GM12878 (cell line): ENCODE results near the gene KRTAP10-6.

ENCODE experiments used
- CBX5 ChIP-seq: sonication (generic); IDR thresholded peaks from 2 replicates; pipeline ENCODE4 v1.6.1; 2016; ENCODE audit warnings: low read depth, moderate library complexity, mild to moderate bottlenecking, inconsistent platforms
- MTA3 ChIP-seq: IDR thresholded peaks from 2 replicates; pipeline ENCODE4 v1.6.1; 2012; ENCODE audit warnings: low read length, inconsistent platforms, borderline replicate concordance
- NR2C2 ChIP-seq: IDR thresholded peaks from 2 replicates; pipeline ENCODE4 v1.6.1; 2011; ENCODE audit warnings: borderline replicate concordance, low read depth; ENCODE audit not compliant: control insufficient read depth, insufficient read length
- RCOR1 ChIP-seq: conservative IDR thresholded peaks from 2 replicates; pipeline ENCODE4 v1.6.1; 2012; ENCODE audit warnings: low read depth, low read length, improper control_type of control experiment

DNA sequence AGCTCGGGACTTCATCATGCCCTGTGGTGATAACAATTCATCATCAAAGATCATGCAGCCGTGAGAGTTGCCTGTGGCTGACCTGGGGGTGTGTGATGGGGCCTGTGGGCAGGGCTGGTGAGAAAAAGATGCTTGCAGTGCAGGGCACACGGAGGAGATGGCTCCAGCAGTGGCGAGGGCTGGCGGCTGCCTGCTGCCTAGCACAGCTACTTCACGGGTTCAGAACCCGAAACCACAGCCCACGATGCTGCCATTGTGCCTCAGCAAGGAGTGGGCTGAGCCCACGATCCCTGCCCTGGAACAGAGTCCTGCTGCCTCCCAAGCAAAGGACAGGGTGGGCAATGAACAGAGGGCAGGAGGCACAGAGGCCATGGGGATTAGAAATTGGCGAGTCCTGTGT is 34.0 kb upstream of the KRTAP10-6 start:
- TF ChIP-seq CBX5: no peak
- TF ChIP-seq MTA3: no peak
- no peak for TF ChIP-seq RCOR1
- no peak for TF ChIP-seq NR2C2
